ENCODE results near the gene CCDC92. TPM values are rescaled to one million over a fixed set of nuclear protein-coding genes. Genes with fewer than 3 reads are reported as not detected.

The CCDC92 gene
- total RNA-seq, 1 donor from 2014 or later = 30.9 TPM

DNA sequence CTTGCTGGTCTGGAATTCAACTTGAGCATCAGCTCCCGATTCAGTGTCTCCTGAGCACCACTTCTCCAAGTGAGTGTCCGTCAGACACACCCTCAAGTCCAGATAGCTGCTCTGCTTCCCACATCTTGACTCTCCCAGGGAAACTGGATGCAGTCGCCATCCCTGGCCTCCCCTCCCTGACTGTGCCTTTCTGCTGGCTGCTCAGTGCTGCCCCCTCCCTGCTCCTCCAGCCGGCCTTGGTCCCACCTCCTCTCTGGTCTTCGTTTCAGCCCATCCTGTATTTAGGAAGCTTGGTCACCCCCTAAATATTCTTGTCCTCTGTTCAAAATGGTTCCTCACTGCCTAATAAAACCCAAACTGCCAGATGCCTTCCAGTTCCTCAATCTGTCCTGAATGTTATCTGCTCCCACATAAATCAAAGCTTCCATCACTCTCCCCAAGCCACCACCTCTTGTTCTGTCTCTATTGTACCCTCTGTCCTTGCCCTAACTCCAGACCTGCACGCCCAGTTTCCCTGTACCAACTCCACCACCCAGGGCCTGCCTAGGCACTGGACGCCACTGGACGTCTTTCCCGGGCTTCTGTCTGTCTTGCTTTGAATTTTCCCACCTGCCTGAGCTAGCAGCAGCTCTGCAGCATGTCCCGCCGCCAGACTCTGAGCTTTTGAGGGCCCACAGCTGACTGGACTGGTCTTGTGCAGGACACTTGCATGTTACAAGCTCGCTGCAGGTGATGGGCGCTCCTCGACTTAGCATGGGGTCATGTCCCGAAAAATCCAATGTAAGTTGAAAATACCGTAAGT lies 33.8 kb downstream of the CCDC92 start:
- DNase-seq (ENCODE audit: extremely low read depth, low read depth, low spot score) = no peak

DNA sequence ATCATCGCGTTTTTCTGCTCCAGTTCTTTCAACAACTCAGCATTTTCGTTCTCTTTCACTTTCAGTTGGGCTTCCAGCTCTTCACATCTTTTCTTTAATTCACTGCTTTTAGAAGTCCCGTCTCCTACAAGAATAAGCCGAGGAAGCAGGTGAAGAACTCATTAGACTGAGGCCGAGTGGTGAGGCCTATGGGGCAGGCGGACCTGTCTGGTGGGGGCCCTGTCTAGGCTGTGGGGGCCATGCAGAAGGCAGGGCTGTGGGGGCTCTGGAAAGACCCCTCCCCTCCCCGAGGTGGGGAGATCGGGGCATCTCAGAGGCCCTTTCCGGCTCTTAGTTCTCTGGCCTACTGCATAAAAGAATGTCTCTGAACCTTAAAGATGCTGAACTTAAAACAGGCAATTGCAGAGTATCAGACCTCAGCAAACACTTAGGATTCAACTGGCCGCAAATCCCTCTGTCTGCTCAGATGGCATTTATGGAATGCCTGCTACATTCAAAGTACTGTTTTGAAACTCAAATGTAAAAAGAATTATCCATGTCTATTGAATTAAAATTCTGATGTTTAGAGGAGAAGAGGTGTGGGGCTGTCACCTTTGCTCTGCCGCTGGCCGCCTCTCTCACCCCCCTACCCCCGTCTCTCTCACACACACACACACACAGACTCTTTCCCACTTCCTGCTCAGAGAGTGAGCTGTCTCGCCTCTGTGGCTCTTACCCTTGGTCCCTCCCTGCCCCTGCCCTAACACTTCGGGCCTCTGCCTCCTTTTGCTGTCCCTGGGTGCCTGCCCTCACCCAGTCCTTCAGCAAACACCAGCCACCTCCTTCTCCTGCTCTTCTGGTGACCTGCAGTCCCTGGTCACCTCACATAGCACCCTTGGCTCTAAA lies 34.7 kb downstream of the CCDC92 start:
- no peak for DNase-seq (ENCODE audit: extremely low read depth, low read depth, low spot score)

DNA sequence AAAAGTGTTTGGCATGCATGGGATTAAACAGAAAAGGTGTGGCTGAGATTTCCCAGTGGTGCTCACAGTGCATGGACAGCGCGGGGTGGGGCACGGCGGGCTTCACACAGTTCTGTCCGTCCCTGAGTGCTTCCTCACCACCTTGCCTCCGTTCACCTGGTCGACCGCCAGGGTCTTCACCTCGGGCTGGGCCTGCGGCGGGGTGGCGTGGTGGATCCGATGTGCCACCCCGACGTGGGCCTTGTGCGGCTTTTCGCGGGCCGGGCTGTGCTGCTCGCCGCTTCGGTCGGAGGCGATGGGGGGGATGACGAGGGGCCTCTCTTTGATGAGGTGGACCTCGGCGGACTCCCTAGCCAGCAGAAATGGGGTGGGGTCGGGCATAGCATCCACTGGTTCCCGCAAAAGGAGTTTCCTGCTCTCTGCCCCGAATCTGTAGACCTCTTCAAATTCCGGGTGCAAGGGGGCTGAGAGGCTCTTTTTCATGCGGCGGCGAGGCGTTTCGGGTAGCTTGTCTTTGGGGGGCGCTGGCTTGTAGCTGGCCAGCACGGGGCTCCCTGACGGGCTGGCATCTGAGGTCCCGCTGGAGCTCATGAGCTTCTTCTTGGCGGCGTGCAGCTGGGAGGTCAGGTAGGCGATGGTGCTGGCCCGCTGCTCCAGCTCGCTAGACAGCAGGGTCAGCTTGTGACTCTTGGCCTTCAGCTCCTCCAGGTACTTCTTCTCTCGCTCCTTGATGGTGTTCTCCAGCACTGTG lies 35.5 kb downstream of the CCDC92 start:
- no peak for DNase-seq (ENCODE audit: extremely low read depth, low read depth, low spot score)

DNA sequence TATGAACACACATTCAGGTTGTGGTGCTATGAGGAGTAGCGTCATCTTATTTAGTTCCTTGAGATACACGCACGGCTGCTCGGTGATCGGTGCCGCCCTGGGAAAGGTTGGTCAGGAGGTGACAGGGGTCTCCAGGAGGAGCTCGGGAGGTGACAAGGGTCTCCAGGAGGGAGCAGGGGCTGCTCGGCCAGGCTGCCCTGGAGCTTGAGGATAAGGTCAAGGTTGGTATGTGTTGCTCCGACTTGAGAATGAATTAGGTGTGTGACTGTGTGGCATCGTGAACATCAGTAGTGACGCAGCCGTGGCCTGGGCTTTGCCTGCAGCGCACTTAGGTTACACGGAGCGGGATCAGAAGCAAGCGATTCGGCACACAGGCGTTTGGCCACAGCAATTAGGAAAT lies 36.2 kb downstream of the CCDC92 start:
- no peak for DNase-seq (ENCODE audit: extremely low read depth, low read depth, low spot score)

DNA sequence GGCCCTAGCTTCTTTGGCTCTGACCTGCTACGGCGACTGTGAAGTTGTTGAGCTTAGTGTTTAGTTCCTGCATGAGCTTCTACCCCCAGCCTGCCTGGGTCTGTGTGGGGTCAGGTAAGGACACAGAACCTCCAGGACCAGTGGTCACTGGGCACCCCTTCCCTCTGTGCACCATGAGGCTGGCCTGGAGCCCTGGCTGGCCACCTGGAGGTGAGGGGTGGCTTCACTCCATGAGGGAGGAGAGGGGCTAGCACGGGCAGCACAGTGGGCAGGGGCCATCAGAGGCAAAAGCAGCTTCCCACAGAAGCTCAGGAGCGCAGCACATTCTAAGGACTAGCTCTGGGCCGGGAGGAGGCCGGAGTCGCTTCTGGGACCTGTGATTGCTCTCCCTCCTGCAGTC lies 36.7 kb downstream of the CCDC92 start:
- no peak for DNase-seq (ENCODE audit: extremely low read depth, low read depth, low spot score)

DNA sequence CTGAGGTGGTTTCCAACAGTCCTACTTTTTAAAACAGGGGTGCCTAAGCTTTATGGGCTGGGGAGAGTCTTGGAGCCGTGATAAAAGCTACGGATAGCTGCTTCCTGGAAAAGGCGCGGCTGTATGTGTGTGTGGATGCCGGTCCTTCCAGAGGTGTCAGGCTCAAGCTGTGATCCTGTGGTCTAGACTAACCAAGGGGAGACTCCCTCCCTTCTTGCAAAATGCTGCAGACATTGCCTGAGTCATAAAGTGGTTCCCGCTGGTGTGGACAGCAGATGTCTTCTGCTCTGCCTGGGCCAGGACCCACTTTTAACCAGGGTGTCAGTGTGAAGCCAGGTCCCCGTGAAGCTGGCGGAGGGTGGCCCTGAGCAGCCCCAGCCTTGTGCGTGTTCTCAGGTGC lies 37.8 kb downstream of the CCDC92 start:
- no peak for DNase-seq (ENCODE audit: extremely low read depth, low read depth, low spot score)

DNA sequence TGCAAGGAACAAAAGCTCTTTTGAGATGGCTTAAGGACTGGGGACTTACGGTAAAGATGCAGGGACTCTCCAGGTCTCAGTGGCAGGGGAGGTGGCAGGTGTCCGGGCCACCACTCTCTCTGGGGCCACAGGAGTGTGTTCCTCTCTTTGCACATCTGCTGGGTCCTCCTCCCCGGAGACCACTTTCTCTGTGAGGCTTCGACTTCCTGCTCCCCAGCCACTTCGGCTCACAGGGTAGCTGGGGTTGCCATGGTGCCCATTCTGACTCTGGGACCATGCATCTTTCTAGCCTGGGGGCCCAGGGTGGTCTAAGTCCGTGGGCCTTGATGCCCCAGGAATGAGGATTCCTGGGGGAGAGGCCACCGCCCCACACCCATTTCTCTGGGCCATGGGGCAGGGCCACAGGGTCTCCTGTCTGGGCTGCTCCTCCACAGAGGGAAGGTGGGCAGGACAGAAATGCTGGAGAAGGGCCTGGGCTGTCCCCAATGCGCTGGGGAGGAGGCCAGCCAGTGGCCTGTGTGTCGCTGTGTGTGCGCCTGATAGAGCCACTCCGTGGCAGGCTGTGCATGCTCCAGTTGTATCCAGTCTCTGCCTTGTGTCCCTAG lies 38.5 kb downstream of the CCDC92 start:
- no peak for DNase-seq (ENCODE audit: extremely low read depth, low read depth, low spot score)

DNA sequence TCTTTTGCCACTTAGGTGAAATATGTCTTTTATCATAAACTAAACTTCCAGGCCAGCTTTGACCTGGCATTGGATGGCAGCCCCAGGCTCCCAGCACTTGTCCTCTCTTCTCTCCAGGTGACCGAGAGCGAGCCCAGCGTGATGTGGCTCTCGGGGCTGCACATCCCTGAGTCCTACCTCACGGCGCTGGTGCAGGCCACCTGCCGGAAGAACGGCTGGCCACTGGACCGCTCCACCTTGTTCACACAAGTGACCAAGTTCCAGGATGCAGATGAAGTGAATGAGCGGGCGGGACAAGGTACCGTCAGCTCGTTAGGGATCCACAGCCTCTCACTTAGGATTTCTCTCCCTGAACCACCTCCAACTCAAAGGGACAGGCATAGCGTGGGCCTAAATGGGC lies 39.4 kb downstream of the CCDC92 start:
- no peak for DNase-seq (ENCODE audit: extremely low read depth, low read depth, low spot score)

DNA sequence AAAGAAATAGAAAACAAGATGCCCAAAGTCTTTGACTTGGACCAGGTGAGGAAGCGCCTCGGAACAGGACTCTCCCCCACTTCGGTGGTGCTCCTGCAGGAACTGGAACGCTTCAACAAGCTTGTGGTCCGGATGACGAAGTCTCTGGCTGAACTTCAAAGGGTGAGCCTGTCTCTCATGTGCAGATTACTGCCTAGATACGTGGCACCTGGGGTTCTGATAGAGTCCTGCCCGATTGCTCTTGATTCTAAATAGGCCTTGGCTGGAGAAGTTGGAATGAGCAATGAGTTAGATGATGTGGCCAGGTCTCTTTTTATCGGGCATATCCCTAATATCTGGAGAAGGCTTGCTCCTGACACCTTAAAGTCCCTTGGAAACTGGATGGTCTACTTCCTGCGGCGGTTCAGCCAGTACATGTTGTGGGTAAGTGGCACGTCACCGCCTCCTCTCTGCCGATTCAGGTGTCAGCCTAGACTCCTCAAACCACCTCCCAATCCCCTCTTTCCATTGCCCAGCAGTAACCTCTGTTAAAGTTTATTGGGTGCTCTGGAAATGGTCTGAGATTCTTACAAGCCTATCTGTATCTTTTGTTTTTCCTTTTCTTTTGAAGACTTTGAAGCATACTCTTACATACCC lies 40.8 kb downstream of the CCDC92 start:
- no peak for DNase-seq (ENCODE audit: extremely low read depth, low read depth, low spot score)

DNA sequence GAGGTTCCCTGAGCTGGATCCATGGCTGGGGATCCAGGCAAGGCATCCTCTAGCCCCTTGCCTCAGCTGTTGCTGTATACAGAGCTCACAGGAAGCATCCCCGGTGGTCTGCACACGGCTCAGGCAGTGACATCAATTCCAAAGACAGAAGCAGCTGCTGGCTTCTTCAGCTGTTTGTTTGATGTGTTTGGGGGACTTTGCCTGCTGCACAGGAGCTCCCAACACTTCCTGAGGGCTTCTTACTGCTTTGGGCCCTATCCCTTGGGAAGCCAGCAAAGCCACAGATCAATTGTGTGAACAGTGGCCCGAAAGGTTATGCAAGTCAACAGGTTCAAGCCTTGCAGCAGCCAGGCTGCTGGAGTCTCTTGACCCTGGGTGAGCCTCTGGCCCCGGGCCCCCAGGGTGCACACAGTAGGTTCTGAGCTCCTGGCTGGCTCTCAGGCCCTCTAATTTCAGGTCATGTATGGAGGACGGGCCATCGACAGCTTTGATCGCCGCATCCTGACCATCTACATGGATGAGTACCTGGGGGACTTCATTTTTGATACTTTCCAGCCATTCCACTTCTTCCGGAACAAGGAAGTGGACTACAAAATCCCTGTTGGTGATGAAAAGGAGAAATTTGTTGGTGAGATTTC lies 42.6 kb downstream of the CCDC92 start:
- DNase-seq (ENCODE audit: extremely low read depth, low read depth, low spot score) = no peak

DNA sequence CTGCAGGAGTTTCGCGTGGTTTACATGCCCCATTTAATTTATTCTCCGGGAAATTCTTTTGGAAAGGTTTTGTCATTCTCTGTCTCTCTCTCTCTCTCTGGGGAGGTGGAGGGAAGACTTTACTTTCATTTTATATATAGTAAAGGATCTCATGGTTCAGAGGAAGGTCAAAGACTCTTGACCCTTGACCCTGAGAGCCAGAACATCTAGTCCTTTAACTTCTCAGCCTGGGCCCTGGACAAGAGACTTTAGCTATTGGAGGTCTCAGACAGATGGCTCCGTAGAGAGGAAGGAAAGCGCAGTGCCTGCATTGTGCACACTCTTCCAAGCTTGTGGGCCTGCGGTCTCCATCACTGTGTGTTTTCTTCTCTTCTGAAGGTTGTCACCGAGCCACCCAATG lies 43.7 kb downstream of the CCDC92 start:
- no peak for DNase-seq (ENCODE audit: extremely low read depth, low read depth, low spot score)

DNA sequence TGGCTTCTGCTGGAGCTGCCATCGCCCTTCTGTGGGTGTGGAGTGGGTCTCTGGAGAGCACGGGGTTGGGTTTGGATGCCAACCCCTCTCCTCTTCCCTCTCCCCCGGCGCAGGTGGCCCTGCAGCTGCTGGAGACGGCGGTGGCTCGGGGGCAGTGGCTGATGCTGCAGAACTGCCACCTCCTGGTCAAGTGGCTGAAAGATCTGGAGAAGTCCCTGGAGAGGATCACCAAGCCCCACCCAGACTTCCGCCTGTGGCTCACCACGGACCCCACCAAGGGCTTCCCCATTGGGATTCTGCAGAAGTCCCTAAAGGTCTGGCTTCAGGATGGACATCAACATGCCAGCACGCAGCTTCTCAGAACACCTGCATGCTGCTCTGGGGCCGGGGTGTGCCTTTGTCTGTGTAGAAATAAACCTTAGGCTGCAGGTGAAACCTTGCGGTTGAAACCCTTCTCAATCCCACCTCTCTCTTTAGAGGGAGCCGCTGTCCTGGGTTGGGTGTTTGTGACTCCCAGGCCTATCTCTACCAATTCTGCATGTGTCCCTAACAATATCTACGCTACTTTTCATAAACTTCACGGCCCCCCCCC lies 44.3 kb downstream of the CCDC92 start:
- DNase-seq (ENCODE audit: extremely low read depth, low read depth, low spot score) = no peak

DNA sequence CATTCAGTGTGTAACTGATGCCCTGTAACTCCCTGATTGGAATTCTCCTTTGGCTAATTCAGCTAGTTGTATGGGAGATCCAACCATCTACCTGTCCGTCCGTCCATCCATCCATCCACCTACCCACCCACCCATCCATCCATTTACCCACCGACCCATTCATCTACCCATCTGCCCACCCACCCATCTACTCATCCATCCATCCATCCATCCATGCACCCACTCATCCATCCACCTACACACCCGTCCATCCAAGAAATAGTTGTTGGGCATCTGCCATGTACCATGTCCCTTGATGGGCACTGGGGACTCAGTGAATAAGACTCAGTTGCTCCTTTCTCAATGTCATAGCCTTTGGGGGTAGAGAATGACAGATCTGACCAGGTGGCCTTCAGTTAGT lies 48.1 kb downstream of the CCDC92 start:
- no peak for DNase-seq (ENCODE audit: extremely low read depth, low read depth, low spot score)

DNA sequence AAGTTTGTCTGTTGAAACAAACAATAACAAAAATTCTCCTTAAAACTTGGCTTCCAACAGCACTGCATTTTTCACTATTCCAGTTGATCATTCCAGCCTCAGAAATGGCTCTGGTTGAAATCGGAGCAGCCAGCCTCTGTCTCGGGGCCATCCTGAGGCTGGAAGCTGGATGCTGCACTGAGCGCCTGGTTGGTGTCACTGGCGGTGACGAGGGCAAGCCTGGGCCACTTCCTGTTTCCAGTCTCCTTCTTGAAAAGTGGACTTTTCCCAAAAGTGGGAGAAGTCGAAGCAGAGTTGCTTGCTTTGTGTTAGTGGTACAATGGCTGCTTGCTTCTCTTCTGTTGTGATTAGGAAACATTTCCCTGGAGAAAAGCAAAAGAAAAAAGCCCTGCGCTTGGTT lies 48.7 kb downstream of the CCDC92 start:
- DNase-seq (ENCODE audit: extremely low read depth, low read depth, low spot score) = no peak

DNA sequence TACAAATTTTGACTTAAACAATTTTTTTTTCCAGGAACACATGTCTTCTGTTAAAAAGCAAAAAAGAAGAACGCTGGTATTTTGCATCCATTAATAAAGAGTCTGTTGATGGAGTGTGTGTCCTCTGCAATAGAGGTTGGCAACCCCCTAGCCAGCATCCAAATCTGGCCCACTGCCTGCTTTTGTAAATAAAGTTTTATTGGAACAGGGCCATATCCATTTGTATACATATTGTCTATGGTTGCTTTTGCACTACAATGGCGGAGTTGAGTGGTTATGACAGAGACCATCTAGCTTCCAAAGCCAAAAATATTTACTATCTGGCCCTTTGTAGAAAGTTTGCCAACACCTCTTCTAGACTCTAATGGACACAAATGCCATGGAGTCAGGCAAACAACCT lies 49.6 kb downstream of the CCDC92 start:
- no peak for DNase-seq (ENCODE audit: extremely low read depth, low read depth, low spot score)

DNA sequence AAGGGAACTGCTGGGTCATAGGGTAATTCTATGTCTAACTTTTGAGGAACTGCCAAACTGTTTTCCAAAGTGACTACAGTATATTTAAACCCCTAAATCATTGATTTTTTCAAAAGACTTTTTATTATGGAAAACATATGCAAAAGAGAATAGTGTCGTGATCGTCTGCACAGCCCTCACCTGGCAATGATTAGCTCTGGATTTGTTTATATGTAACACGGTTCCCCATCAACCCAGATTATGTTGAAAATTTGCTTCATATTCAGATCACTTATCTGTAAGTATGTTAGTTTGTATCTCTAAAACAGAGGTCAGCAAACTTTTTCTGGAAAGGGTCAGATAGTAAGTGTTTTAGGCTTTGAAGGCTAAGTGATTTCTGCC lies 52.7 kb downstream of the CCDC92 start:
- DNase-seq (ENCODE audit: extremely low read depth, low read depth, low spot score) = no peak

DNA sequence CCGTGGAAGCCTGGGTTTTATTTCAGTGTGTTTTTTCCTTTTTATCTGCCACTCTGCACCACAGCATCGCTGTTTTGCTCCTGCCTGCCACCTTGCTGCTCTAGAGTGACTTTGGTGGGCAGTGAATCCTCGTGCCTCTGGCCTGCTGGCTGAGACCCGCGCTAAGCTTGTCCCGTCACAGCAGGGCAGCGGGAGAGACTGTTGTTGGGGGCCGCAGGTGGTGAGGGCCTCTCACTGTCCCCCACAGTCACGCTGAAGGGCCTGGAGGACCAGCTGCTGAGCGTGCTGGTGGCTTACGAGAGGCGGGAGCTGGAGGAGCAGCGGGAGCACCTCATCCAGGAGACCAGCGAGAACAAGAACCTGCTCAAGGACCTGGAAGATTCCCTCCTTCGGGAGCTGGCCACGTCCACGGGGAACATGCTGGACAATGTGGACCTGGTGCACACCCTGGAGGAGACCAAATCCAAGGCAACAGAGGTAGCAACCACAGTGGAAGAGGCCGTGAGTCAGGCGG lies 55.2 kb downstream of the CCDC92 start:
- no peak for DNase-seq (ENCODE audit: extremely low read depth, low read depth, low spot score)

DNA sequence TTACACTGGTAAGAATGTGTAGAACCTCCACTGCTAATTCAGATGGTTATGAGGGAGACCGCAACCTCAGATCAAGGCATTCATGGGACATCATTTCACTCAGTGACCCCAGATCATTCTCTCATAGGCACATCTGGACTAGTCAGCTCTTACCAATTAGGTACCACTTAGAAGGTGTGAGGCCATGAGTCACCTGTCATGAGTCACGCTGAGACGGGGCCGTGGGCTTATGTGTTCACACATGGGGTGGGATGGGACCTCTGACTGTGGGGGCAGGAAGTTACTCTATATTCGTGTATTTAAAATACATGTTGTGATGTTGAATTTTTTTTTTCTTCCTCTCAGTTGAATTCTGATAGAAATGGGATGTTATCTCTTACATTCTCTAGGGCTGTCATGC lies 55.9 kb downstream of the CCDC92 start:
- DNase-seq (ENCODE audit: extremely low read depth, low read depth, low spot score) = no peak

DNA sequence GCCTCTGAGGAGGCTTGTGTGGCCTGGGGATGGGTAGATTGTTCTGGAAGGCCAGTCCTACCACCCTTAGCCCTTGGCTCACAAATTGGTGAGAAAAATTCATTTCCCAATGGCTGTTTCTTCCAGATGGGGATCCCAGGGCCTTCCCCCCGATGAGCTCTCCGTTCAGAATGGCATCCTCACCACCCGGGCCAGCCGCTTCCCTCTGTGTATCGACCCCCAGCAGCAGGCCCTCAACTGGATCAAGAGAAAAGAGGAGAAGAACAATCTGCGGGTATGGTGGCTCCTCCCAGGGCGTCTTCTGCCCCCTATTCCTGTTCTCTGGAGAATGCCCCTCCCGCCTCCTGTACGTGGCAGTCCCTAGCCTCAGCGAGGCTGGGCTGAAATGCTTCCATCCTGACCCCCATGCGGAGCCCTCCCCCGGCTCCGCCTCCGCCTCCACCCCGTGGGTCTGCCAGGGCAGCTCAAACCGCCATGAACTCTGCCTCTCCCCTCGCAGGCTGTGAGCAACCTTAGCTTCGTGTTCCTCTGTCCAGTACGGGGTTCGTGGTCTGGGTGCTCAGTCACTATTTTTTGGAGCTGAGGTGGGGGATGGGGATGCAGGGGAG lies 57.8 kb downstream of the CCDC92 start:
- no peak for DNase-seq (ENCODE audit: extremely low read depth, low read depth, low spot score)

Measured in glomerular endothelial cell (primary cell).